Measurements from ENCODE around the gene LPCAT3.

DNA sequence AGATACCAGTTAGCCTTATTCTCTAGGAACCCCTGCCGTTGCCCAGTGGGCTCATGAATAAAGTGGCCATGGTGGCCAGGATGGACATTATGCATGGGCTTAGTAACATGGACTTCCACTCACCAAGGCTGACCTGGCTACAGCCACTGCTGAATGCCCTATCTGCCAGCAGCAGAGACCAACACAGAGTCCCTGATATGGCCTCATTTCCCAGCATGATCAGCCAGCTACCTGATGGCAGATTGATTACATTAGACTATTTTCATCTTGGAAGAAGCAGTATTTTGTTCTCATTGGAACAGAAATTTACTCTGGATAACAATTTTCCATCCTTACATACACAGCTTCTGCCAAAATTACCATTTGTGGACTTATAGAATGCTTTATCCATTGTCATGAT lies 16.2 kb upstream of the LPCAT3 start:
- TF ChIP-seq EZH2phosphoT487 (IDR thresholded peaks at IDR 0.05; ENCODE audit: insufficient read depth, low read depth) = no peak
- TF ChIP-seq EZH2 (IDR thresholded peaks at IDR 0.05; ENCODE audit: insufficient read depth, poor library complexity, severe bottlenecking) = no peak
